HG02642 (cell line): ENCODE measurements around the gene RFX1.
"Not testable (repeated sequence)": the region's sequence is repeated elsewhere in the genome, so short reads cannot be mapped to it uniquely, and the experiment has no call there.

Experiments
- ATAC-seq: cut with Tn5 transposase; IDR thresholded peaks from one replicate; pipeline ENCODE4 v1.9.1; 2021; ENCODE audit warnings: mild to moderate bottlenecking; ENCODE audit not compliant: unreplicated experiment, poor library complexity

RFX1 gene

GRCh38 chr19:13942023-13942684, 64.0 kb downstream of the RFX1 start:
- no peak for ATAC-seq

GRCh38 chr19:13938301-13939064, 67.6 kb downstream of the RFX1 start, which contains the start of gene PODNL1:
TSS of gene PODNL1 (minus strand) at chr19:13938417. CDS start at chr19:13938181, 236 bp downstream.
- no peak for ATAC-seq

GRCh38 chr19:13937479-13938300, 68.4 kb downstream of the RFX1 start:
- no peak for ATAC-seq

DNA sequence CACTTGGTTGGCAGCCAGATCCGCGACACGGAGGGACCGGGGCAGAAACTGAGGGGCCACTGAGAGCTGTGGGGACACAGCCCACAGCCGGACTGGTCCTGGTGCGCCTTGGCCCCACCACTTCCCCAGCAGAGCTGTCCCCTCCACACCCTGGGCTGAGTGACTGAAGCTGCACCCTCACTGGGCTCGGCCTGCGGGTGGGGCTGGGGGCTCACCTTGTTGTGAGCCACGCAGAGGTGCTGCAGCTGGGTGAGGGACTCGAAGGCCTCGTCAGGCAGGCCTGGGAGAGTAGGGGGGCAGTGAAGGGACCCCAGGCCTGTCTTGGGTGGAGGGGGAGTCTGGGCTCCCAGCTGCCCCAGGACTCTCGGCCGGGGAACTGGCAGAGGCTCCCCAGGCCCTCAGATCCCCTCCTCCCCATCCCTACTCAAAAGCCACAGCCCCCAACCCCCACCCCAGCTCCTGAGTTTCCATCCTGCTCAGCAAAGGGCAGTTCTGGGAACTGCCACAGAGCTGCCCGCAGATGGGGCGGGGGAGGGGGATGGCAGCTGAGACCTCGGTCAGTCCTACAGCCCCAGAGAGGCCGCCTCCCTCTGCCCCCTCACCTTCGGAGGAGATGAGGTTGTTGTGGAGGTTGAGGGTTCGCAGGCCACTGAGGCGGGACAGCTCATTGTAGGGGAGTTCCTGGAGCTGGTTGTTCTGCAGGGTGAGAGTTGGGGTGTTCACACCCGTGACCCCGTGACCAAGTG, 70.2 kb downstream of the RFX1 start:
- ATAC-seq: no peak

GRCh38 chr19:13934785-13935109, 71.4 kb downstream of the RFX1 start:
- no peak for ATAC-seq

- no peak for ATAC-seq
These were observed 73.2 kb downstream of the RFX1 start for GRCh38 chr19:13932911-13933393.

GRCh38 chr19:13932149-13932637, 73.9 kb downstream of the RFX1 start:
- ATAC-seq: no peak

DNA sequence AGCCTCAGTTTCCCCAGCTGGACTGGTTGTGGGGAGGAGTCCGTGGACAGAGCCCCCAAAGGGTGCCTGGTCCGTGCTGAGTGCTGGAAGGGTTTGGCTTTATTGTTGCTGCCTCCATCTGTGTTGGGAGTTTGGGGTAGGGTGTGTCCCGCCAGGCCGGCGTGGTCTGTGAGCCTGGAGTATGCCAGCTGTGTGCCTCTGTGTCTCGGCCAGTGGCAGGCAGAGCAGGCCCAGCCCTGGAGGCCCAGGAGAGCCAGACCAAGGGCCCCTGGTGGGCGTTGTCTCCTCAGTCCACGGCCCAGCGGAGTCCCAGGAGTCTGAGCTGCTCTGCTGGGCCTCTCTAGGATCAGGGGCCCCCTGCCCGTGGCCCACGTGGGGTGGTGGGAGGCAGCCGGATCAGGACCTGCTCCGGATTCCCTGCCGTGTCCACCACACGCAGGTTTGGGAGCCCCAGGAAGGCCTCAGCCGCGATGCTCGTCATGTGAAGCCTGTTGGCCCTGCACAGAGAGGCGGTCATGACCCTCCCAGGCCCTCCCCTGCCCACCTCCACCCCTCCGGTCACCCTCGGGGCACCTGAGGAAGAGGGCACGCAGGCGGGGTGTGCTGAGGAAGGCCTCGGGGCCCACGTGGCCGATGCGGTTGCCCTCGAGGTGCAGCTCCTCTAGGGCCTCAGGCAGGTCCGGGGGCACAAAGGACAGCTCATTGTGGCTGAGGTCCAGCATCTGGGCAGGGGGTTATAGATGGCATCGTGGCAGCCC, 74.5 kb downstream of the RFX1 start:
- ATAC-seq: no peak

DNA sequence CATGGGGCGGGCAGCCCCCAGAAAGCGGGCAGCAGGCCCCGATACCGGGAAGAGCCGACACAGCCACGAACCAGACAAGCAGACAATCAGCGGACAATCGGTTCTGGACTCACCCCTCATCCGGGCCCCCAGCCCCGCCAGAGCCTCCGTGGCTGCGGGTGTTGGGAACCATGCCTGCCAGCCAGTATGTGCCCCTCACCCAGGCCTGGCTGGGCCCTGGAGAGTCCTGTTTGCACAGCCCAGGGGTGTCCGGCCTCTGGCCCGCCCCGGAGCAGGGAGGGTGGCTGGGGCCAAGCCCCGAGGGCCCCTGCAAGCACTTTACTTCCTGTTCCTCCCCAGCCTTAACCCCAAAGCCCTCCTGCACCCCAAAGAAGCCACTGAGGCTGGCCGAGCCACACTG, 75.7 kb downstream of the RFX1 start:
- no peak for ATAC-seq

- no peak for ATAC-seq
These were observed 76.2 kb downstream of the RFX1 start for GRCh38 chr19:13929956-13930355.

GRCh38 chr19:13929340-13929739, 76.8 kb downstream of the RFX1 start:
- no peak for ATAC-seq

DNA sequence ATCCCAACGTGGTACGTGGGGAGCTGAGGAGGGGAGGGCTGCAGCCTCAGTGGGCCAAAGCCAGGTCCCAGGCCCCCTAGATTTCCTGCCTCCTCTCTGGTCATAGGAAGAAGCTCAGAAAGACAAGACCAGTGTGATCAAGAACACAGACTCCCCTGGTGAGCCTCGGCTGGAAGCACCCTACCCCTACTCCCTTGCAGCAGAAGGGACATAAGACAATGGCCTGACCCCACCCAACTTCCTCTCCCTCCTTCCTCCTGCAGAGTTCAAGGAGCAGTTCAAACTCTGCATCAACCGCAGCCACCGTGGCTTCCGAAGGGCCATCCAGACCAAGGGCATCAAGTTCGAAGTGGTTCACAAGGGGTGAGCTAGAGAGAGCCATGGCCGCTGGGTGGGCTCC, 79.4 kb downstream of the RFX1 start:
- ATAC-seq: no peak

GRCh38 chr19:13926010-13926409, 80.1 kb downstream of the RFX1 start:
- ATAC-seq: no peak

DNA sequence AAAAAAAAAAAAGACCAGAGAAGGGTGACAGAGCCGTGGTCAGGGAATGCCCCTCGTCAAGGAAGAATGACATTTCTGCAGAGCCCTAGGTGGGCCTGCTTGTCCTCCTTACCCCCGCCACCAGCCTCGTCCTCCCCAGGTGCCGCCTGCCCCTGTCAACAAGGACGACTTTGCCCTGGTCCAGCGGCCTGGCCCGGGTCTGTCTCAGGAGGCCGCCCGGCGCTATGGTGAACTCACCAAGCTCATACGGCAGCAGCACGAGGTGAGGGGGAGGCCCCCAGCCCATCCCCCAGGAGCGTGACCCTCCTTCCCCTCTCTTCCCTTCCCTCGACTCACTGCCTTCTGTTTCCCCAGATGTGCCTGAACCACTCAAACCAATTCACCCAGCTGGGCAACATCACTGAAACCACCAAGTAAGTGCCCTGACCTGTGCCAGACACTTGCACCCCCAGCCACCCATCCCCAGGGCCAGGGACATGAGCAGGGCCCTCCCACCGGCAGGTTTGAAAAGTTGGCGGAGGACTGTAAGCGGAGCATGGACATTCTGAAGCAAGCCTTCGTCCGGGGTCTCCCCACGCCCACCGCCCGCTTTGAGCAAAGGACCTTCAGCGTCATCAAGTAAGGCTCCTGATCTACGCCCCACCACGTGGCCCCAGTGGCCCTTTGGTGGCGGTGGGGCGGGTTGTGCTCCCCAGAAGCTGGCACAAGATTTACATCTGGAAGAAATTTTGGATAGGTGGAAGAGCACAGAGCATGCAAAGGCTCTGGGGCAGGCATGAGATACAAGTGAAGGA, 82.7 kb downstream of the RFX1 start:
- ATAC-seq: no peak

- not testable (repeated sequence) for ATAC-seq
These were observed 84.0 kb downstream of the RFX1 start for GRCh38 chr19:13922118-13922517.

- ATAC-seq: no peak
These were observed 85.0 kb downstream of the RFX1 start for GRCh38 chr19:13920940-13921747.

DNA sequence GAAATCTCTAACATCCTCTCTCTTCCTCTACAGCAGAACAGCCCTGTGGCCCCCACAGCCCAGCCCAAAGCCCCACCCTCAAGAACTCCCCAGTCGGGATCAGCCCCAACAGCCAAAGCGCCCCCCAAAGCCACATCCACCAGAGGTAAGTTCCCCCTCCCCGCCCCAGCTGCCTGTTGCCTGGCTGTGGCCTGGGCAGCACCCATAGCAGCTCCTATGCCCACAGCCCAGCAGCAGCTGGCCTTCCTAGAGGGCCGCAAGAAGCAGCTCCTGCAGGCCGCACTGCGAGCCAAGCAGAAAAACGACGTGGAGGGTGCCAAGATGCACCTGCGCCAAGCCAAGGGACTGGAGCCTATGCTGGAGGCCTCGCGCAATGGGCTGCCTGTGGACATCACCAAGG, 85.6 kb downstream of the RFX1 start:
- no peak for ATAC-seq
